ENCODE measurements around the gene SHANK3.

DNA sequence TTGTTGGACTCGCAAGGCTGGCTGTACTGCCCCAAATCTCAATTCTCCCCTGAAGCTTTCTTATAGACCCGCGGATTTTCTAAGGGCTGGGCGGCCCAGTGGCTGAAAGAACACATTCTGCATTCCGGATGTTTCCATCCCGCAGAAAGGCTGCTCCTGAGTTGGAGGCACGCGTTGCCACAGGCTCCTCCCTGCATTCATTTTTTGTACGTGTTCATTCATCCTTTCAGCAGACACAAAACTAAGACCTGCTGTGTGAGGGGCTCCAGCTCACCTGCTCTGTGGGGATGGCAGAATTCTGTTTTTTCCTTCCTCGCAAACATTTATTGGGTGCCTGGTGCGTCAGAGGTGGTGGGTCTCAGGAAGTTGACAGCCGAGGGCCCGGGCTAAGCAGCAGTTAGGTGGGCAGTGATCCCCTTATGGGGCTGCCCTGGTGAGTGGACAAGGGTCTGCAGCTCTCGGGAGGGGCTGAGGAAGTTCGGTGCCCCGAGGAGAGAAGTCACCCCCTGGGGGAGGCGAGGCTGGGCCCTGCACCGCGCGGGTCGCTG, 23.7 kb downstream of the SHANK3 start:
- no peak for TF ChIP-seq POLR2A (IDR thresholded peaks at IDR 0.05)
- TF ChIP-seq, protein P1, sequence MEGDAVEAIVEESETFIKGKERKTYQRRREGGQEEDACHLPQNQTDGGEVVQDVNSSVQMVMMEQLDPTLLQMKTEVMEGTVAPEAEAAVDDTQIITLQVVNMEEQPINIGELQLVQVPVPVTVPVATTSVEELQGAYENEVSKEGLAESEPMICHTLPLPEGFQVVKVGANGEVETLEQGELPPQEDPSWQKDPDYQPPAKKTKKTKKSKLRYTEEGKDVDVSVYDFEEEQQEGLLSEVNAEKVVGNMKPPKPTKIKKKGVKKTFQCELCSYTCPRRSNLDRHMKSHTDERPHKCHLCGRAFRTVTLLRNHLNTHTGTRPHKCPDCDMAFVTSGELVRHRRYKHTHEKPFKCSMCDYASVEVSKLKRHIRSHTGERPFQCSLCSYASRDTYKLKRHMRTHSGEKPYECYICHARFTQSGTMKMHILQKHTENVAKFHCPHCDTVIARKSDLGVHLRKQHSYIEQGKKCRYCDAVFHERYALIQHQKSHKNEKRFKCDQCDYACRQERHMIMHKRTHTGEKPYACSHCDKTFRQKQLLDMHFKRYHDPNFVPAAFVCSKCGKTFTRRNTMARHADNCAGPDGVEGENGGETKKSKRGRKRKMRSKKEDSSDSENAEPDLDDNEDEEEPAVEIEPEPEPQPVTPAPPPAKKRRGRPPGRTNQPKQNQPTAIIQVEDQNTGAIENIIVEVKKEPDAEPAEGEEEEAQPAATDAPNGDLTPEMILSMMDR (IDR thresholded peaks at IDR 0.05) = no peak
